ENCODE results near the gene SLC2A1.

DNA sequence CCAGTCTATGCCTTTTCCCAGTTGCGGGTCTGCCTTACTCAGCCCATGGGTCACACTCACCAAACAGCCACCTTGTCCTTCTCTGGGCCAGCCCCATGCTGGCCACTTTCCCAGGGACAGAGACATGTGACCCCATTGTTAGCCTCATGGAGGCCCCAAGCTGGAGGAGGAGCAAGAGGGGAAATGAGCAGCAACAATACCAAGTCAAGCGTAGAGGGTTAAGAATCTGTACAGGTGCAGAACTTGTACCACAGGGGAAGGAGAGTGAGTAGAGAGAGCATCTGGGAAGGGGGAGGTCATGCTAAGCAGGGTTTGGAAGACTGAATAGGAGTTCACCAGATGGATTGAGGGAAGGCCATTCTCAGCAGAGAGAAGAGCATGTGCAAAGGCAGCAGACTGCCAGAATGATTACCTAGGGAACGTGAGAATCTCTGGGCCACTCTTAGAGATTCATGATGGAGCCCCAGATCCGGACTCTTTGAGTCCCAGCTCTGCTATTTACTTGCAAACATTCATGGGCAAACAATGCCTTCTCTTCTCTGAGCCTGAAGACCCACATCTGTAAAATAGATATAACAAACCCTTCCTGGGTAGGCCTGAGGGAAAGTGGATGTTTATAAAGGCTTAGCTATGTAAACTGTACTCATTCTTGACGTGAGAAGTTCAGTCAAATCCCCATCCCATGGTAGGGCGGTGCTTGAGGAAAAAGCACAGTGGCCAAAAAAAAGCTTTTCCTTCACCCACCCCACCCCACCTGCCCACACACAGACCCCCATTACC is 2.8 kb upstream of the SLC2A1 start:
- TF ChIP-seq, protein P1, sequence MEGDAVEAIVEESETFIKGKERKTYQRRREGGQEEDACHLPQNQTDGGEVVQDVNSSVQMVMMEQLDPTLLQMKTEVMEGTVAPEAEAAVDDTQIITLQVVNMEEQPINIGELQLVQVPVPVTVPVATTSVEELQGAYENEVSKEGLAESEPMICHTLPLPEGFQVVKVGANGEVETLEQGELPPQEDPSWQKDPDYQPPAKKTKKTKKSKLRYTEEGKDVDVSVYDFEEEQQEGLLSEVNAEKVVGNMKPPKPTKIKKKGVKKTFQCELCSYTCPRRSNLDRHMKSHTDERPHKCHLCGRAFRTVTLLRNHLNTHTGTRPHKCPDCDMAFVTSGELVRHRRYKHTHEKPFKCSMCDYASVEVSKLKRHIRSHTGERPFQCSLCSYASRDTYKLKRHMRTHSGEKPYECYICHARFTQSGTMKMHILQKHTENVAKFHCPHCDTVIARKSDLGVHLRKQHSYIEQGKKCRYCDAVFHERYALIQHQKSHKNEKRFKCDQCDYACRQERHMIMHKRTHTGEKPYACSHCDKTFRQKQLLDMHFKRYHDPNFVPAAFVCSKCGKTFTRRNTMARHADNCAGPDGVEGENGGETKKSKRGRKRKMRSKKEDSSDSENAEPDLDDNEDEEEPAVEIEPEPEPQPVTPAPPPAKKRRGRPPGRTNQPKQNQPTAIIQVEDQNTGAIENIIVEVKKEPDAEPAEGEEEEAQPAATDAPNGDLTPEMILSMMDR (IDR thresholded peaks at IDR 0.05; ENCODE audit: poor library complexity): no peak
- TF ChIP-seq EZH2 (IDR thresholded peaks at IDR 0.05; ENCODE audit: borderline replicate concordance): no peak
- TF ChIP-seq EZH2phosphoT487 (IDR thresholded peaks at IDR 0.05; ENCODE audit: low read depth, severe bottlenecking, unreplicated experiment): peak; percentile 61
